SU-DHL-6 (cell line): ENCODE measurements around the gene ZDHHC5.
"Not testable (repeated sequence)": the region's sequence is repeated elsewhere in the genome, so short reads cannot be mapped to it uniquely, and the experiment has no call there.

Experiments used
- H2AFZ ChIP-seq: fragments of 200-600 bp; sonication (generic); 2 replicates; pipeline ENCODE4 v1.6.1; 2014; ENCODE audit warnings: low read depth, mild to moderate bottlenecking, moderate library complexity, mixed read lengths, antibody characterized with exemption, low read length; ENCODE audit not compliant: severe bottlenecking
- H3F3A ChIP-seq: fragments of 200-600 bp; shearing (Covaris generic); 2 replicates; pipeline ENCODE4 v1.6.0; 2016; ENCODE audit warnings: antibody characterized with exemption, mild to moderate bottlenecking; ENCODE audit not compliant: insufficient read depth
- H3K27ac ChIP-seq: fragments of 200-600 bp; sonication (generic); 2 replicates; pipeline ENCODE4 v1.5.1; 2016; ENCODE audit warnings: low read depth, mild to moderate bottlenecking, low read length, moderate library complexity, mixed read lengths
- H3K27me3 ChIP-seq: fragments of 200-600 bp; sonication (generic), shearing (Covaris generic); 2 replicates; pipeline ENCODE4 v1.6.0; 2014; ENCODE audit warnings: mild to moderate bottlenecking, low read length
- H3K36me3 ChIP-seq: fragments of 200-600 bp; sonication (generic); 2 replicates; pipeline ENCODE4 v1.6.1; 2014; ENCODE audit warnings: mild to moderate bottlenecking, low read length, mixed read lengths
- H3K4me2 ChIP-seq: fragments of 300-600, 200-600 bp; shearing (Covaris generic), sonication (generic); 2 replicates; pipeline ENCODE4 v1.6.0; 2014; ENCODE audit warnings: low read length, low read depth, mild to moderate bottlenecking; ENCODE audit not compliant: poor library complexity, severe bottlenecking
- H3K4me3 ChIP-seq: fragments of 200-600 bp; sonication (generic); 2 replicates; pipeline ENCODE4 v1.5.1; 2014; ENCODE audit warnings: antibody characterized with exemption, low read length, mild to moderate bottlenecking, mixed read lengths; ENCODE audit not compliant: insufficient read depth, poor library complexity, severe bottlenecking
- H3K79me2 ChIP-seq: fragments of 200-600 bp; sonication (generic); 2 replicates; pipeline ENCODE4 v1.6.1; 2014; ENCODE audit warnings: mild to moderate bottlenecking, low read length, moderate library complexity; ENCODE audit not compliant: insufficient read depth
- H3K9ac ChIP-seq: fragments of 200-600 bp; sonication (generic); 2 replicates; pipeline ENCODE4 v1.7.0; 2014; ENCODE audit warnings: mild to moderate bottlenecking, low read length
- H3K9me2 ChIP-seq: fragments of 200-600 bp; sonication (generic); replicated peaks from 2 replicates; pipeline ENCODE4 v1.6.1; 2014; ENCODE audit warnings: low read length; ENCODE audit not compliant: insufficient read depth
- H3K9me3 ChIP-seq: fragments of 200-600 bp; sonication (generic); 2 replicates; pipeline ENCODE4 v1.6.1; 2014; ENCODE audit warnings: low read length, mixed read lengths; ENCODE audit not compliant: insufficient read depth
- H4K20me1 ChIP-seq: fragments of 200-600 bp; sonication (generic); 2 replicates; pipeline ENCODE4 v1.6.1; 2014; ENCODE audit warnings: low read depth, mild to moderate bottlenecking, antibody characterized with exemption, low read length, moderate library complexity, mixed read lengths
- CTCF ChIP-seq: fragments of 200-600 bp; sonication (generic); IDR thresholded peaks from one replicate; pipeline ENCODE4 v1.5.1; 2017; ENCODE audit warnings: antibody characterized with exemption, mild to moderate bottlenecking, low read length, moderate library complexity; ENCODE audit not compliant: insufficient read depth, poor library complexity, severe bottlenecking
- EZH2phosphoT487 ChIP-seq: fragments of 200-600 bp; sonication (generic), shearing (Covaris generic); conservative IDR thresholded peaks from 2 replicates; pipeline ENCODE4 v1.6.1; 2018; ENCODE audit warnings: mild to moderate bottlenecking, antibody characterized with exemption, low read length, moderate library complexity, mixed read lengths

ZDHHC5 gene

GRCh38 chr11:57650739-57651090 lies 17.2 kb upstream of the ZDHHC5 start:
- Histone ChIP-seq H3K9me3 (no peaks in the 10 kb centered on the region), H3K36me3 (no peaks in the 10 kb centered on the region), H3K4me3 (no peak overlapping the region), H2AFZ (no peak overlapping the region), H4K20me1 (no peaks in the 10 kb centered on the region), H3K9ac (no peak overlapping the region), H3K4me2 (no peak overlapping the region), H3F3A (no peaks in the 10 kb centered on the region), H3K9me2 (no peaks in the 10 kb centered on the region), H3K27me3 (no peaks in the 10 kb centered on the region), H3K79me2 (no peaks in the 10 kb centered on the region), H3K27ac (no peak overlapping the region)
- no peak for TF ChIP-seq CTCF
- no peak for TF ChIP-seq EZH2phosphoT487

- no peak overlapping the region for H3K9ac ChIP-seq
- H4K20me1 ChIP-seq: no peaks in the 10 kb centered on the region
- no peaks in the 10 kb centered on the region for H3K79me2 ChIP-seq
- no peaks in the 10 kb centered on the region for H3F3A ChIP-seq
- no peak overlapping the region for H3K27ac ChIP-seq
- H3K27me3 ChIP-seq: no peaks in the 10 kb centered on the region
- H3K36me3 ChIP-seq: no peaks in the 10 kb centered on the region
- H3K4me3 ChIP-seq: no peak overlapping the region
- H3K9me2 ChIP-seq: no peaks in the 10 kb centered on the region
- no peak overlapping the region for H3K4me2 ChIP-seq
- H2AFZ ChIP-seq: no peak overlapping the region
- TF ChIP-seq EZH2phosphoT487 (no peak), CTCF (no peak)
- H3K9me3 ChIP-seq: no peaks in the 10 kb centered on the region
These were observed 16.5 kb upstream of the ZDHHC5 start for GRCh38 chr11:57651408-57651807.

- not testable (repeated sequence) for H3K9ac ChIP-seq, H3K27ac ChIP-seq, H2AFZ ChIP-seq, H3K79me2 ChIP-seq, H3K4me3 ChIP-seq, H4K20me1 ChIP-seq, H3K9me3 ChIP-seq, H3K36me3 ChIP-seq, H3K9me2 ChIP-seq, H3K27me3 ChIP-seq, H3F3A ChIP-seq, H3K4me2 ChIP-seq
These were observed 15.7 kb upstream of the ZDHHC5 start for GRCh38 chr11:57652230-57652629.

- no peaks in the 10 kb centered on the region for H3K27me3 ChIP-seq
- peaks cover under 1% of the 10 kb centered on the region for H3K79me2 ChIP-seq
- no peaks in the 10 kb centered on the region for H3K36me3 ChIP-seq
- no peak overlapping the region for H3K4me3 ChIP-seq
- TF ChIP-seq EZH2phosphoT487 (no peak), CTCF (no peak)
- no peak overlapping the region for H3K4me2 ChIP-seq
- no peaks in the 10 kb centered on the region for H3F3A ChIP-seq
- no peak overlapping the region for H3K27ac ChIP-seq
- no peaks in the 10 kb centered on the region for H3K9me3 ChIP-seq
- H3K9ac ChIP-seq: no peak overlapping the region
- no peak overlapping the region for H2AFZ ChIP-seq
- H3K9me2 ChIP-seq: no peaks in the 10 kb centered on the region
- no peaks in the 10 kb centered on the region for H4K20me1 ChIP-seq
These were observed 15.3 kb upstream of the ZDHHC5 start for GRCh38 chr11:57652662-57653061.
